ENCODE measurements around the gene UBL4A.

DNA sequence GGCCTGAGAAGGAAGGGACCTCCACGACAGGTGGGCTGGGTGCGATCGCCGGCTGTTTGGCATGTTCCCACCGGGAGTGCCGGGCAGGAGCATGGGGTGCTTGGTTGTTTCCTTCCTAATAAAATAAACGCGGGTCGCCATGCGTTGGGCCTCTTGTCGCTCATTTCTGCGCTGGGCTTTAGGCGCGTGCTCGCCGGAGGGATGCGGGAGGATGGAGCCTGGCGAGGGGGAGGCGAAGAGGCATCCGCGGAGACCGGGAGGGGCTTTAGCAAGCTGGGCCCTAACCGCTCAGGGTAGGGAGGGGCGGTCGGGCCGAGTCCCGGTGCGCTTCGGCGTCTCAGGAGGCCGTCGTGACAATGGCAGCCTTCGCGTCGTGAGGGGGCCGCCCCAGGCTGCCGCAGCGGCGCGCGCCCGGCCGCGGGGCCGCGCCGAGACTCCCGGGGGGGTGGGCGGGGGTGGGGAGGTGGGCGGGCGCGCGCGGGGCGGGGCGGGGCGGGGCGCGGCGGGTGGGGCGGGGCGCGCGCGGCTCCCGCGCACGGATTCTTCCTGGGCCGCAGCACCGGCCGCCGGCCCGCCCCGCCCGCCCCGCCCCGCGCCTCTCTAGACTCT is 49.9 kb downstream of the UBL4A start:
- TF ChIP-seq ARNTL (CRISPR knock-in tag; IDR thresholded peaks at IDR 0.05; ENCODE audit: borderline replicate concordance, low read depth) (no peak), CSDC2 (CRISPR knock-in tag; IDR thresholded peaks at IDR 0.05) (no peak), PPARA (CRISPR knock-in tag; IDR thresholded peaks at IDR 0.05; ENCODE audit: borderline replicate concordance) (no peak), ZNF565 (CRISPR knock-in tag; conservative IDR thresholded peaks at IDR 0.05; ENCODE audit: low read depth) (no peak), ZFP30 (CRISPR knock-in tag; IDR thresholded peaks at IDR 0.05) (no peak), ZC3H10 (CRISPR knock-in tag; IDR thresholded peaks at IDR 0.05) (no peak), TCF4 (CRISPR knock-in tag; IDR thresholded peaks at IDR 0.05; ENCODE audit: borderline replicate concordance) (no peak), OSR1 (CRISPR knock-in tag; IDR thresholded peaks at IDR 0.05) (no peak), ESRRG (CRISPR knock-in tag; IDR thresholded peaks at IDR 0.05) (no peak), TOX (CRISPR knock-in tag; IDR thresholded peaks at IDR 0.05; ENCODE audit: borderline replicate concordance) (no peak), ZFP3 (CRISPR knock-in tag; IDR thresholded peaks at IDR 0.05) (no peak)
- TF ChIP-seq, protein P1, sequence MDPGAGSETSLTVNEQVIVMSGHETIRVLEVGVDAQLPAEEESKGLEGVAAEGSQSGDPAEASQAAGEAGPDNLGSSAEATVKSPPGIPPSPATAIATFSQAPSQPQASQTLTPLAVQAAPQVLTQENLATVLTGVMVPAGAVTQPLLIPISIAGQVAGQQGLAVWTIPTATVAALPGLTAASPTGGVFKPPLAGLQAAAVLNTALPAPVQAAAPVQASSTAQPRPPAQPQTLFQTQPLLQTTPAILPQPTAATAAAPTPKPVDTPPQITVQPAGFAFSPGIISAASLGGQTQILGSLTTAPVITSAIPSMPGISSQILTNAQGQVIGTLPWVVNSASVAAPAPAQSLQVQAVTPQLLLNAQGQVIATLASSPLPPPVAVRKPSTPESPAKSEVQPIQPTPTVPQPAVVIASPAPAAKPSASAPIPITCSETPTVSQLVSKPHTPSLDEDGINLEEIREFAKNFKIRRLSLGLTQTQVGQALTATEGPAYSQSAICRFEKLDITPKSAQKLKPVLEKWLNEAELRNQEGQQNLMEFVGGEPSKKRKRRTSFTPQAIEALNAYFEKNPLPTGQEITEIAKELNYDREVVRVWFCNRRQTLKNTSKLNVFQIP (CRISPR knock-in tag; IDR thresholded peaks at IDR 0.05; ENCODE audit: borderline replicate concordance, low read depth), result no peak
- TF ChIP-seq, protein P2, sequence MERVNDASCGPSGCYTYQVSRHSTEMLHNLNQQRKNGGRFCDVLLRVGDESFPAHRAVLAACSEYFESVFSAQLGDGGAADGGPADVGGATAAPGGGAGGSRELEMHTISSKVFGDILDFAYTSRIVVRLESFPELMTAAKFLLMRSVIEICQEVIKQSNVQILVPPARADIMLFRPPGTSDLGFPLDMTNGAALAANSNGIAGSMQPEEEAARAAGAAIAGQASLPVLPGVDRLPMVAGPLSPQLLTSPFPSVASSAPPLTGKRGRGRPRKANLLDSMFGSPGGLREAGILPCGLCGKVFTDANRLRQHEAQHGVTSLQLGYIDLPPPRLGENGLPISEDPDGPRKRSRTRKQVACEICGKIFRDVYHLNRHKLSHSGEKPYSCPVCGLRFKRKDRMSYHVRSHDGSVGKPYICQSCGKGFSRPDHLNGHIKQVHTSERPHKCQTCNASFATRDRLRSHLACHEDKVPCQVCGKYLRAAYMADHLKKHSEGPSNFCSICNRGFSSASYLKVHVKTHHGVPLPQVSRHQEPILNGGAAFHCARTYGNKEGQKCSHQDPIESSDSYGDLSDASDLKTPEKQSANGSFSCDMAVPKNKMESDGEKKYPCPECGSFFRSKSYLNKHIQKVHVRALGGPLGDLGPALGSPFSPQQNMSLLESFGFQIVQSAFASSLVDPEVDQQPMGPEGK (CRISPR knock-in tag; IDR thresholded peaks at IDR 0.05; ENCODE audit: borderline replicate concordance), result no peak
- TF ChIP-seq, protein P3, sequence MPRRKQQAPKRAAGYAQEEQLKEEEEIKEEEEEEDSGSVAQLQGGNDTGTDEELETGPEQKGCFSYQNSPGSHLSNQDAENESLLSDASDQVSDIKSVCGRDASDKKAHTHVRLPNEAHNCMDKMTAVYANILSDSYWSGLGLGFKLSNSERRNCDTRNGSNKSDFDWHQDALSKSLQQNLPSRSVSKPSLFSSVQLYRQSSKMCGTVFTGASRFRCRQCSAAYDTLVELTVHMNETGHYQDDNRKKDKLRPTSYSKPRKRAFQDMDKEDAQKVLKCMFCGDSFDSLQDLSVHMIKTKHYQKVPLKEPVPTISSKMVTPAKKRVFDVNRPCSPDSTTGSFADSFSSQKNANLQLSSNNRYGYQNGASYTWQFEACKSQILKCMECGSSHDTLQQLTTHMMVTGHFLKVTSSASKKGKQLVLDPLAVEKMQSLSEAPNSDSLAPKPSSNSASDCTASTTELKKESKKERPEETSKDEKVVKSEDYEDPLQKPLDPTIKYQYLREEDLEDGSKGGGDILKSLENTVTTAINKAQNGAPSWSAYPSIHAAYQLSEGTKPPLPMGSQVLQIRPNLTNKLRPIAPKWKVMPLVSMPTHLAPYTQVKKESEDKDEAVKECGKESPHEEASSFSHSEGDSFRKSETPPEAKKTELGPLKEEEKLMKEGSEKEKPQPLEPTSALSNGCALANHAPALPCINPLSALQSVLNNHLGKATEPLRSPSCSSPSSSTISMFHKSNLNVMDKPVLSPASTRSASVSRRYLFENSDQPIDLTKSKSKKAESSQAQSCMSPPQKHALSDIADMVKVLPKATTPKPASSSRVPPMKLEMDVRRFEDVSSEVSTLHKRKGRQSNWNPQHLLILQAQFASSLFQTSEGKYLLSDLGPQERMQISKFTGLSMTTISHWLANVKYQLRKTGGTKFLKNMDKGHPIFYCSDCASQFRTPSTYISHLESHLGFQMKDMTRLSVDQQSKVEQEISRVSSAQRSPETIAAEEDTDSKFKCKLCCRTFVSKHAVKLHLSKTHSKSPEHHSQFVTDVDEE (CRISPR knock-in tag; IDR thresholded peaks at IDR 0.05), result no peak

All from SK-N-SH treated with all-trans-retinoic acid at 6 μM for 48 hours (cell line).